Testis (tissue), 2 donors: ENCODE results near the gene ARFGEF3.

ENCODE experiments used
- CTCF ChIP-seq, 3 experiments: fragments of 450-650 bp in 2 of 3; fragments of 200-600 bp in 1 of 3; sonication (generic) in 1 of 3; IDR thresholded peaks; one replicate each; pipeline ENCODE4 v1.5.1; 2016 to 2019; ENCODE audit warnings: antibody characterized with exemption in 3 of 3, mild to moderate bottlenecking in 2 of 3, moderate library complexity in 1 of 3
- POLR2A ChIP-seq: fragments of 450-650 bp; IDR thresholded peaks from one replicate; pipeline ENCODE4 v1.6.1; 2017; ENCODE audit warnings: antibody characterized with exemption, mild to moderate bottlenecking, moderate library complexity

GRCh38 chr6:138225953-138226352 lies 64.2 kb downstream of the ARFGEF3 start:
- TF ChIP-seq POLR2A (no peak), CTCF (IDR thresholded peaks at IDR 0.05) (no peak)
